HCT116 (cell line): ENCODE measurements around the gene STH. TPM values are rescaled to one million over a fixed set of nuclear protein-coding genes. Genes with fewer than 3 reads are reported as not detected.

ENCODE experiments used
- ATAC-seq: fragments of 200-7000 bp; cut with Tn5 transposase; 2 replicates; pipeline ENCODE4 v1.9.1; 2020; ENCODE audit warnings: mild to moderate bottlenecking, moderate library complexity
- BruUV-seq: library from RNA; stranded (reverse); fragments of 400-500 nt; replicated peaks from 2 replicates; lab custom pipeline; 2021; lab: Mats Ljungman, UMichigan
- CTCF ChIA-PET: fragments of 300-600 bp; sonication (Branson Sonifier 250); formaldehyde crosslinking; loops from one replicate; lab custom pipeline; 2021; ENCODE audit warnings: antibody characterized with exemption; lab: Charles Lee
- POLR2A ChIA-PET: fragments of 300-600, 350-600 bp; sonication (Branson Sonifier 250); formaldehyde crosslinking; loops from one replicate; lab custom pipeline; 2021; ENCODE audit warnings: antibody characterized with exemption; lab: Charles Lee
- RAD21 ChIA-PET, 2 experiments: fragments of 300-600 bp; sonication (Branson Sonifier 250); formaldehyde crosslinking; loops; one replicate each; lab custom pipeline; 2023; ENCODE audit warnings: low total read pairs in 2 of 2; ENCODE audit not compliant: uncharacterized antibody in 2 of 2, unreplicated experiment in 2 of 2, low non-redundant PET in 1 of 2; lab: Charles Lee
- DNase-seq: peaks from one replicate; pipeline ENCODE4 v3.0.0-alpha.2; 2010; ENCODE audit warnings: low read depth, low spot score
- H2AFZ ChIP-seq: fragments of 200-600 bp; shearing (Covaris generic), sonication (generic); 2 replicates; pipeline ENCODE4 v1.6.1; 2017; ENCODE audit warnings: low read depth, mixed run types, mixed read lengths, antibody characterized with exemption, low read length; ENCODE audit not compliant: poor library complexity, severe bottlenecking
- H3K27ac ChIP-seq: 2 replicates; pipeline ENCODE4 v1.5.1; 2012; ENCODE audit warnings: low read depth, low read length
- H3K27me3 ChIP-seq: fragments of 200-600 bp; sonication (generic); 2 replicates; pipeline ENCODE4 v1.6.1; 2016; ENCODE audit warnings: mixed run types, low read length, mixed read lengths; ENCODE audit not compliant: insufficient read depth
- H3K36me3 ChIP-seq, 2 experiments: fragments of 200-500 bp in 1 of 2; fragments of 200-600 bp in 1 of 2; sonication (Bioruptor generic) in 1 of 2; sonication (generic) in 1 of 2; 2 replicates each; pipeline versions ENCODE4 v1.5.1 to v1.6.1; 2014 to 2016; ENCODE audit warnings: low read length in 2 of 2, inconsistent platforms in 1 of 2, mixed read lengths in 1 of 2, mixed run types in 1 of 2; ENCODE audit not compliant: insufficient read depth in 2 of 2, control insufficient read depth in 1 of 2
- H3K4me1 ChIP-seq, 2 experiments: fragments of 200-600 bp in 1 of 2; sonication (generic) in 1 of 2; 2 replicates each; pipeline versions ENCODE4 v1.5.1 to v1.6.1; 2012 to 2017; ENCODE audit warnings: low read length in 2 of 2, inconsistent platforms in 1 of 2, mild to moderate bottlenecking in 1 of 2, mixed read lengths in 1 of 2, mixed run types in 1 of 2, moderate library complexity in 1 of 2; ENCODE audit not compliant: insufficient read depth in 2 of 2, control insufficient read depth in 1 of 2
- H3K4me2 ChIP-seq: fragments of 200-600 bp; sonication (generic); 2 replicates; pipeline ENCODE4 v1.6.1; 2017; ENCODE audit warnings: mixed run types, low read length, mixed read lengths
- H3K4me3 ChIP-seq, 2 experiments: fragments of 200-600 bp in 1 of 2; sonication (generic) in 1 of 2; replicated peaks in 1 of 2; 2 replicates each; pipeline ENCODE4 v1.5.1; 2011 to 2016; ENCODE audit warnings: low read length in 2 of 2, control low read depth in 1 of 2, low read depth in 1 of 2, mild to moderate bottlenecking in 1 of 2, mixed read lengths in 1 of 2, mixed run types in 1 of 2
- H3K79me2 ChIP-seq: fragments of 200-600 bp; sonication (generic); 2 replicates; pipeline ENCODE4 v1.6.1; 2017; ENCODE audit warnings: mild to moderate bottlenecking, mixed run types, low read length, moderate library complexity, mixed read lengths; ENCODE audit not compliant: insufficient read depth
- H3K9ac ChIP-seq: fragments of 200-600 bp; sonication (generic); 2 replicates; pipeline ENCODE4 v1.6.1; 2016; ENCODE audit warnings: low read length, mixed read lengths
- H3K9me2 ChIP-seq: fragments of 200-600 bp; sonication (generic), shearing (Covaris generic); 2 replicates; pipeline ENCODE4 v1.6.1; 2017; ENCODE audit warnings: mixed run types, mild to moderate bottlenecking, moderate library complexity; ENCODE audit not compliant: insufficient read depth
- H3K9me3 ChIP-seq, 2 experiments: fragments of 200-500 bp in 1 of 2; fragments of 200-600 bp in 1 of 2; sonication (Bioruptor generic) in 1 of 2; sonication (generic) in 1 of 2; 2 replicates each; pipeline ENCODE4 v1.6.1; 2014 to 2017; ENCODE audit warnings: low read length in 2 of 2, mixed read lengths in 2 of 2, inconsistent platforms in 1 of 2, low read depth in 1 of 2, mild to moderate bottlenecking in 1 of 2, mixed run types in 1 of 2, moderate library complexity in 1 of 2; ENCODE audit not compliant: control insufficient read depth in 1 of 2, insufficient read depth in 1 of 2
- H4K20me1 ChIP-seq: fragments of 200-600 bp; sonication (generic), shearing (Covaris generic); 2 replicates; pipeline ENCODE4 v1.6.1; 2017; ENCODE audit warnings: mixed run types, mild to moderate bottlenecking, moderate library complexity; ENCODE audit not compliant: insufficient read depth
- CBX3 ChIP-seq: IDR thresholded peaks from 2 replicates; pipeline ENCODE4 v1.6.1; 2012; ENCODE audit warnings: low read depth
- EGR1 ChIP-seq: IDR thresholded peaks from 2 replicates; pipeline ENCODE4 v1.6.1; 2012; ENCODE audit warnings: low read depth
- RAD21 ChIP-seq: IDR thresholded peaks from 2 replicates; pipeline ENCODE4 v1.6.1; 2012; ENCODE audit warnings: low read depth, mild to moderate bottlenecking
- TCF7L2 ChIP-seq: IDR thresholded peaks from 2 replicates; pipeline ENCODE4 v1.7.0; 2011; ENCODE audit warnings: borderline replicate concordance, inconsistent platforms; ENCODE audit not compliant: insufficient read depth, insufficient read length; ENCODE audit errors: extremely low read depth
- YY1 ChIP-seq: IDR thresholded peaks from 2 replicates; pipeline ENCODE4 v1.6.1; 2011; ENCODE audit warnings: low read length, low read depth, moderate library complexity, mild to moderate bottlenecking; ENCODE audit not compliant: insufficient replicate concordance; ENCODE audit errors: extremely low read depth
- intact Hi-C: fragments of 100-400 bp; cut with micrococcal nuclease; formaldehyde crosslinking; loops from 2 replicates; pipeline ENCODE4 v1.10.0; 2022
- total RNA-seq: library from RNA; stranded (reverse); gene quantifications from one replicate; pipeline ENCODE4 v1.2.1, GENCODE V29; 2021; ENCODE audit not compliant: unreplicated experiment
- TF ChIP-seq, protein P1 (sequence below), 3 experiments: fragments of 200-600 bp in 1 of 3; sonication (generic) in 1 of 3; IDR thresholded peaks in 2 of 3; conservative IDR thresholded peaks in 1 of 3; 2 replicates each; pipeline ENCODE4 v1.5.1; 2012 to 2017; ENCODE audit warnings: low read depth in 2 of 3, low read length in 2 of 3, antibody characterized with exemption in 1 of 3, borderline replicate concordance in 1 of 3, control low read depth in 1 of 3, mild to moderate bottlenecking in 1 of 3, mixed read lengths in 1 of 3, mixed run types in 1 of 3, moderate library complexity in 1 of 3; ENCODE audit not compliant: insufficient read depth in 1 of 3
- TF ChIP-seq, protein P2 (sequence below): IDR thresholded peaks from 2 replicates; pipeline ENCODE4 v1.6.1; 2012; ENCODE audit warnings: low read depth
- TF ChIP-seq, protein P3 (sequence below): IDR thresholded peaks from 2 replicates; pipeline ENCODE4 v1.6.1; 2012

STH gene
- total RNA-seq, 1 experiment from 2014 or later = not detected

DNA sequence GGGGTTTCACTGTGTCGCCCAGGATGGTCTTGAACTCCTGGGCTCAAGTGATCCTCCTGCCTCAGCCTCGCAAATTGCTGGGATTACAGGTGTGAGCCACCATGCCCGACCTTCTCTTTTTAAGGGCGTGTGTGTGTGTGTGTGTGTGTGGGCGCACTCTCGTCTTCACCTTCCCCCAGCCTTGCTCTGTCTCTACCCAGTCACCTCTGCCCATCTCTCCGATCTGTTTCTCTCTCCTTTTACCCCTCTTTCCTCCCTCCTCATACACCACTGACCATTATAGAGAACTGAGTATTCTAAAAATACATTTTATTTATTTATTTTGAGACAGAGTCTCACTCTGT lies 3.9 kb downstream of the STH start:
- no peaks in the 10 kb centered on the region for H3K27me3 ChIP-seq
- no peaks in the 10 kb centered on the region for H4K20me1 ChIP-seq
- ChIA-PET CTCF (interaction anchor here (1.5 to 2.1 kb wide), 4 partner anchors 42 to 363 kb away, joined by 3 to 11 read pairs (median 6); no protein-coding TSS in a partner anchor), POLR2A (no interaction called here), RAD21 (interaction anchor here in 1 of 2 experiments (0.7 kb wide), 1 partner anchor 42 kb away, joined by 3 read pairs; no protein-coding TSS in a partner anchor)
- no peaks in the 10 kb centered on the region for H3K9me3 ChIP-seq
- H2AFZ ChIP-seq = no peak overlapping the region
- no peak overlapping the region for H3K27ac ChIP-seq
- no TSS peak for BruUV-seq
- TF ChIP-seq, protein P1, sequence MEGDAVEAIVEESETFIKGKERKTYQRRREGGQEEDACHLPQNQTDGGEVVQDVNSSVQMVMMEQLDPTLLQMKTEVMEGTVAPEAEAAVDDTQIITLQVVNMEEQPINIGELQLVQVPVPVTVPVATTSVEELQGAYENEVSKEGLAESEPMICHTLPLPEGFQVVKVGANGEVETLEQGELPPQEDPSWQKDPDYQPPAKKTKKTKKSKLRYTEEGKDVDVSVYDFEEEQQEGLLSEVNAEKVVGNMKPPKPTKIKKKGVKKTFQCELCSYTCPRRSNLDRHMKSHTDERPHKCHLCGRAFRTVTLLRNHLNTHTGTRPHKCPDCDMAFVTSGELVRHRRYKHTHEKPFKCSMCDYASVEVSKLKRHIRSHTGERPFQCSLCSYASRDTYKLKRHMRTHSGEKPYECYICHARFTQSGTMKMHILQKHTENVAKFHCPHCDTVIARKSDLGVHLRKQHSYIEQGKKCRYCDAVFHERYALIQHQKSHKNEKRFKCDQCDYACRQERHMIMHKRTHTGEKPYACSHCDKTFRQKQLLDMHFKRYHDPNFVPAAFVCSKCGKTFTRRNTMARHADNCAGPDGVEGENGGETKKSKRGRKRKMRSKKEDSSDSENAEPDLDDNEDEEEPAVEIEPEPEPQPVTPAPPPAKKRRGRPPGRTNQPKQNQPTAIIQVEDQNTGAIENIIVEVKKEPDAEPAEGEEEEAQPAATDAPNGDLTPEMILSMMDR (IDR thresholded peaks at IDR 0.05 in 2 of 3, conservative IDR thresholded peaks at IDR 0.05 in 1 of 3; ENCODE audit: borderline replicate concordance in 1 of 3, insufficient read depth in 1 of 3, low read depth in 2 of 3, low read length in 2 of 3) = no peak
- TF ChIP-seq, protein P2, sequence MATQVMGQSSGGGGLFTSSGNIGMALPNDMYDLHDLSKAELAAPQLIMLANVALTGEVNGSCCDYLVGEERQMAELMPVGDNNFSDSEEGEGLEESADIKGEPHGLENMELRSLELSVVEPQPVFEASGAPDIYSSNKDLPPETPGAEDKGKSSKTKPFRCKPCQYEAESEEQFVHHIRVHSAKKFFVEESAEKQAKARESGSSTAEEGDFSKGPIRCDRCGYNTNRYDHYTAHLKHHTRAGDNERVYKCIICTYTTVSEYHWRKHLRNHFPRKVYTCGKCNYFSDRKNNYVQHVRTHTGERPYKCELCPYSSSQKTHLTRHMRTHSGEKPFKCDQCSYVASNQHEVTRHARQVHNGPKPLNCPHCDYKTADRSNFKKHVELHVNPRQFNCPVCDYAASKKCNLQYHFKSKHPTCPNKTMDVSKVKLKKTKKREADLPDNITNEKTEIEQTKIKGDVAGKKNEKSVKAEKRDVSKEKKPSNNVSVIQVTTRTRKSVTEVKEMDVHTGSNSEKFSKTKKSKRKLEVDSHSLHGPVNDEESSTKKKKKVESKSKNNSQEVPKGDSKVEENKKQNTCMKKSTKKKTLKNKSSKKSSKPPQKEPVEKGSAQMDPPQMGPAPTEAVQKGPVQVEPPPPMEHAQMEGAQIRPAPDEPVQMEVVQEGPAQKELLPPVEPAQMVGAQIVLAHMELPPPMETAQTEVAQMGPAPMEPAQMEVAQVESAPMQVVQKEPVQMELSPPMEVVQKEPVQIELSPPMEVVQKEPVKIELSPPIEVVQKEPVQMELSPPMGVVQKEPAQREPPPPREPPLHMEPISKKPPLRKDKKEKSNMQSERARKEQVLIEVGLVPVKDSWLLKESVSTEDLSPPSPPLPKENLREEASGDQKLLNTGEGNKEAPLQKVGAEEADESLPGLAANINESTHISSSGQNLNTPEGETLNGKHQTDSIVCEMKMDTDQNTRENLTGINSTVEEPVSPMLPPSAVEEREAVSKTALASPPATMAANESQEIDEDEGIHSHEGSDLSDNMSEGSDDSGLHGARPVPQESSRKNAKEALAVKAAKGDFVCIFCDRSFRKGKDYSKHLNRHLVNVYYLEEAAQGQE = no peak
- TF ChIP-seq TCF7L2 (no peak), YY1 (no peak), CBX3 (no peak), EGR1 (no peak), RAD21 (no peak)
- TF ChIP-seq, protein P3, sequence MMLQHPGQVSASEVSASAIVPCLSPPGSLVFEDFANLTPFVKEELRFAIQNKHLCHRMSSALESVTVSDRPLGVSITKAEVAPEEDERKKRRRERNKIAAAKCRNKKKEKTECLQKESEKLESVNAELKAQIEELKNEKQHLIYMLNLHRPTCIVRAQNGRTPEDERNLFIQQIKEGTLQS = no peak
- no peak overlapping the region for H3K4me3 ChIP-seq
- no peaks in the 10 kb centered on the region for H3K36me3 ChIP-seq
- intact Hi-C loops = loop anchor here (1.0 to 5.0 kb wide), 4 partner anchors 189 to 834 kb away; partner anchors contain the start of gene KANSL1
- DNase-seq (no peak), ATAC-seq (peak; percentile 16; the same call in 1 of the 2 replicates)
- no peaks in the 10 kb centered on the region for H3K9me2 ChIP-seq
- no peak overlapping the region for H3K4me2 ChIP-seq
- H3K9ac ChIP-seq = no peak overlapping the region
- H3K79me2 ChIP-seq = no peaks in the 10 kb centered on the region
- H3K4me1 ChIP-seq = 0 out of 4 replicates have a peak, but pooled peaks cover 0 to 4% of the 10 kb centered on the region in 2 experiments
